NCI-H1092 treated with DMSO at 0.1 percent for 48 hours (cell line): Measurements from ENCODE around the gene STAC2.

Experiments used
- DNase-seq: peaks from one replicate; lab custom pipeline; 2025; lab: John Stamatoyannopoulos, UW

Gene STAC2

DNA sequence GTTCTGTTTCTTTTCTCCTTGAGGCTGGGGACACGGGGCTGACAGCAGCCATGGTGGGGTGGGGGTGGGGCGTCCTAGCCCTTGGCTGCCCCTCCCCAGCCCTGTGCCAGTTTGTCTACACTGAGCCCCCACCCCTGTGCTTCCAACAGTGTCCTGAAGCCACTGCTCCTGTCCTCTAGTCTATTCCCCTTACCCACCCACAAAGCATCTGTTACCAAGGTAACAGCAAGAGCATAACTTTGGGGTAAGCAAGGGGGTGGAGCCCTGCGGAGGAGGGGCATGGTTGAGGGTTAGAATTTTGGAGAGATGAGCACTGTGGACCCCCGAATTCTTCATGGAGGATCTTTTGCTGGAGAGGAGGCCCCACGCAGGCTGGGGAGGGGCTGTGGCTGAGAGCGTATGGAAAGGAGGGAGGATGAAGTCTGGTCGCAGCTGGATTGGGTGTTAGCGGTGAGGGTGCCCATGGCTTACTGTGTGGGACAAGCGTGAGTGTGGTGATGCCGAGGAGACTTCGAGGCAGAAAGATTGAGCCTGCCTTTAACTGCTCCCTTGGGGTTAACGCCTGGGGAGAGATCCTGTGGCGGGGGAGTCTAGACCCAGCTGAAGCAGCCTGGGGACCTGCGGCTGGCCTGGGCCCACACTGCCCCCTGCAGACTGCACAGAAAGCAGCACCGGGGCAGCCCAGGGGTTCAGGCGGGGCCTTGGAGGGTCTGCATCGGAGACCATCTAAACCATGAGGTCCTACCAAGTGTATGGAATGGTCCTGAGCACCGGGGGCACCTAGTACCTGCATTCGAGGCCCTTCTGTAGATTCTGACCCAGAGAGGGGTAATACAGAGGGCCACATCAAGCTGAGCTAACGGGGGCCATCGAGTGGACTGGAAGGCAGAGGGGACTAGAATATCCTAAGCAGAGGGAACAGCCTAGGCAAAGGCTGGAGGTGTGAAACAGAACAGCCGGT lies 6.1 kb upstream of the STAC2 start:
- DNase-seq = no peak

DNA sequence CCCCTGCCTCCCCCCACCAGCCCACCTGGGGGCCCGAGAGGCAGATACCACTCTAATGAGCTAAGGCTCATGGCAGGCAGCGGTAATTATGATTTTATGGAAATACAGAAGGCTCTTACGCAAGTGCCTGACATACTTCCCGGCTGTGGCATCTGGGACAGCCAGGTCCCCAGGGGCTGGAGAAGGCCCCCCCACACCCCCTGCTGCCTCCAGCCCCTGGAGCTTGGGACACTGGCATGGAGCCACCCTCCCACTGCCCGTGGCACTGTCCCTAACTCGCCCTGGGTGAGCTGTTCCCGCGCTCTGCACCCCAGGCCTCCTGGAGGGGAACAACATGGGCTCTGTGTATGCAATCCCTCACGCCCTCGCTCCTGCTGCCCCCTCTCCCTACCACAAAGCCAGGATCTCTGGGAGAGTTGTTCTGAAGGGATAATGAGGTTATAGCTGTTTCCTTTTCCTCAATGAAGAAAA lies 5.4 kb upstream of the STAC2 start:
- DNase-seq = no peak

GRCh38 chr17:39230361-39230760 lies 4.6 kb upstream of the STAC2 start:
- no peak for DNase-seq

DNA sequence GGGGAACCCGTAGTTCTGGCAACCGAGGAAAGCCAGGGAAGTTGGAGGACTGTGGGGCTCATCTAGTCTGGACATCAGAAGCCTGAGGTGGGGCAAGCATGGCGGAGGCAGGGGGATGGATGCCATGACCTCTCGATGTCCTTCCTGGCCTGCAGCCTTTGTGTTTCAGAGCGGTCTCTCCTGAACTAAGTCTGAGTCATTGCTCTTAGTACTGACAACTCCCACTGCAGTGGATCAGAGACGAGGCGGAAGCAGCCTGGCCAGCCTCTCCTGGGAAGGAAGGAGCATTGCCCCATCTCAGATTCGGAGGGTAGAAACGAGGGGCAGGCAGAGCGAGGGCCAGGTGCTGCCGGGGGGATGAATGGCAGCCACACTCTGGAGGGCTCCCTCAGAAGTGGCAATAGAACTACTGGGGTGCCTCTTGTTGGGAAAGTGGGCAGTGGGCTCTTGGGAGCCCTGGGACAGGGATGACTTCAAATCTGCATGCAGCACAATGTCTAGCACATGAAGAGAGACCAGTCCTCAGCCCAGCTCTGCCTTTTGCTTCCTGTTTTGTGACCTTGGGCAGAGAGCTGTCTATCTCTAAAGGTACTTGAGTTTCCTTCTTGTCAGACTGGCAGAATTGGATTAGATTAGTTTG lies 3.6 kb upstream of the STAC2 start:
- DNase-seq = no peak

DNA sequence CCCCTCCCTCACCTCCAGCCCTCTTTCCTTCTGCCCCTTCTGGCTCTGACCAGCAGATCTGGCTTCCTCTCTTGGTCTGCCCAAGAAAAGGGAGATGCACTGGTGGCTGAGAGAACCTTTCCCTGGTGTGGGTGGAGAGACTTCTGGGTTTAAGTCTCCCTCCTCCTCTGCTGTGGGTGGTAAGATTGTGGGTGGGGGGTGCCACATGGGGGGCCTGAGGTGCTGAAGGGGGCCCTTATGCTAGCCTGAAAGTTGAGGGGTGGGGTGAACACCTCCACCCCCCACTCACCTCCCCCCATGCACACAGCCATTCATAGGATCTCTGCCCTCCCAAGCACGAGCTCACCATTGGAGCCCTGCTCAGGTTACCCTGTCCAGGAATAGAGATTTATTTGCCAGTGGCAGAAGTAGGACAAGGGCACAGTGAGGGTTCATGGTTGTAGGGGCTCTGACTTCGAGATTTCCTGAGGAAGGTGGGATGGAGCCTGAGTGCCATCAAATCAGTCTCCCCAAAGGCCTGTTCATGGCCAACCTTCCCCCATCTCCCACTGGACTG lies 1.7 kb upstream of the STAC2 start:
- no peak for DNase-seq

DNA sequence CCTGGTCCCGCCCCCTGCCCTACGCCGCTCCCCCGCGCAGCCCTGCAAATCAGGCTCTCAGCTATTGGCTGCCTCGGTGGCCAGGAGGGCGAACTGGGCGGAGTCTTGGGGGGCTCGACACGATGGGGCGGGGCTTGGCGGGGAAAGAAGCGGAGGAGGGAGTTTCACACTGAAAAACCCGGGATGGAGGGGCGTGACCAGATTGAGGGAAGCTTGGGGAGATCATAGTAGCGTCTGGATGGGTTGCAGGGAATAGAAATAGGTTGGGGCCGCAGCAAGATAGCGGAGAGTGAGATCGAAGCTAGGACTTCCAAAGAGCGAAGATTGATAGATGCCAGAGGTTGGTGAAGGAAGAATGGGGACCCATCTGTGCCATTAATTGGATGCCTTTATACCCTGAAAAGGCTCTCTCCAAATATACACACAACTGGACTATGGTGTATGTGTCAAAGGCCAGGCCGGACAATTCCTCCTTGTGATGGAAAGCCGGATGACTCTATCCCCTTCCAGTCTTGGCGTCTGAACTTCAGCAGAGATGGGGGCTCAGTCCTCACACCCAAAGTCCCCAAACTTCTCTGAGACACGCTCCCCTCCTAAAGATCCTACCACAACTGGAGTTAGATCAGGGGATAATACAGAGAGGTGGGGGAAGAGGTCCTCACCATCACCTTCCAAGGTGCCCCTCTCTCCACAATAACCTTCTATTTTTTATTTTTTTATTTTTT lies 376 bp upstream of the STAC2 start:
- DNase-seq = peak; percentile 41

- no peak for DNase-seq
Observed at GRCh38 chr17:39224778-39225307, 902 bp downstream of the STAC2 start.

DNA sequence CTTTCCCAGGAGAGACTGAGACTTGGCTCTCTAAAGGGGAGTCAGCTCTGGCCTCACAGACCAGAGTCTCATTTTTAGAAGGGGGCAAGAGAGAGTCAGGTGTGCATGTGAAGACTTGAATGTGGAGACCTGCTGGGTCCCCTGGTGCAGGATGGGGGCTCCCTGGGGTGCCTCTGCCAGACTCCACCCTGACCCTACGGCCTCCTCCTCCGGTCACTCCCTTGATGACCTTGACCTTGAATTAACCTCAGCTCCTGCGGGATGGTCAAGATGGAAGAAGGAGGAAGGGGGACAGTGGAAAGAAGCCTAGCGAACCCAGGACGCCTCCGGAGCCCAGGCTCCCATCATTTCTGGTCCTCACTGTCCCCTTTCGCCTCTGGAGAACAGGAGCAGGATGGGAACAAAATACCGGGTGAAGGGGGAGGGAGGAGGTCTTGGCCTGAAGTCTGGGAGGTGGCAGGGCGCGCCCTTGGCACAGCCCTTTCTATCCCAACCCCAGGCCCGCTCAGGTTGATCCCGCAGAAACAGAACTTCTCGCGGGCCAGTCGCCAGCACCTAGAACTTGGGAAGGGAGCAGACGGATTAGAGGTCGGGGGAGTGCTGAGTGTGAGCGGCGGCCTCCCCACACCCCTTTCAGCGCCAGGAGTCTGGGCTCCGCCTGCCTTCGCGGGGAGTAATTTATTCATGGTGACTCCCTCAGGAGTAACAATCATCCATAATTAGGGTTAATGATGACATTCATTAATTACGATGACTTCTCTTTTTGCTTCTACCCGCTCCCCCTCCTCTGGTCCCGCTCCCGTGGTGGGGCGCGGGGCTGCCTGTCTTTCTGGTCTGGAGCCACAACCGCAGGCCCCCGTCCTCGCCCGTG lies 1.6 kb downstream of the STAC2 start:
- no peak for DNase-seq

GRCh38 chr17:39222866-39223834 lies 2.6 kb downstream of the STAC2 start:
- DNase-seq = no peak

DNA sequence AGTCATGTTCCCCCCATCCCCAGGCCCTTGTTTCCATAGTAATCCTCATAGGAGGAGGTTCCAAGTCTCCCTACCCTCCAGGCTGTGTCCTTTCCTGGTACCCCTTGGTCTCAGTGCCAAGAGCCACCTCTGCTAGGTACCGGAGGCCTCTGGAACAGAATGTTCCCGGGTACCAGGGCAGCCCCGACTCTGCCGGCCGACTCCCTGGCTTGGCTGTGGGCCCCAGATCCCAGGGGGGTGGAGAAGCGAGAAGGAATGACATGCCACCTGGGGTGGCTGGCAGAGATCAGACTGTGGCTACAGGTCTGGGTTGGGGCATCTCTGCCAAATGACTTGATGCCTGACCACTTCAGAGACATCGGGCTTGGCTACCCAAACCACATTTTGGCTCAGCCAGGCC lies 3.6 kb downstream of the STAC2 start:
- no peak for DNase-seq

DNA sequence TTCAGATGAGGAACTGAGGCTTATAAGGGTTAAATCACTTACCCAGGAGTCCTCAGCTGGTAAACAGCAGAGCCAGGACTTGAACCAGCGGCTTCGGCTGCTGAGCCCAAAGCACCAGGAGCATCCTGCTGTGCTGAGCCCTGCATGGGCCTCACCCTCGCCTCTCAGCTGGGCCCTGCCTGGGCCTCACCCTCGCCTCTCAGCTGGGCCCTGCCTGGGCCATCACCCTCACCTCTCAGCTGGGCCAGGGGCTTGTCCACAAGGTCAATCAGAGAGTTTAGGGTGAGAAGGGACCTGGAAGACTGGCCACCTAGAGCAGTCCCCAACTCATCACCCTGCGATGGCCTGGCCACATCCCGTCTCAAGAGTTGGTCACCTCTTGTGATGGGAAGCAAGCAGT lies 4.2 kb downstream of the STAC2 start:
- DNase-seq = no peak

- DNase-seq = no peak
Observed at GRCh38 chr17:39219647-39220154, 6.0 kb downstream of the STAC2 start.

GRCh38 chr17:39218906-39219305 lies 6.8 kb downstream of the STAC2 start:
- no peak for DNase-seq

- no peak for DNase-seq
Observed at GRCh38 chr17:39217734-39218369, 7.9 kb downstream of the STAC2 start.

DNA sequence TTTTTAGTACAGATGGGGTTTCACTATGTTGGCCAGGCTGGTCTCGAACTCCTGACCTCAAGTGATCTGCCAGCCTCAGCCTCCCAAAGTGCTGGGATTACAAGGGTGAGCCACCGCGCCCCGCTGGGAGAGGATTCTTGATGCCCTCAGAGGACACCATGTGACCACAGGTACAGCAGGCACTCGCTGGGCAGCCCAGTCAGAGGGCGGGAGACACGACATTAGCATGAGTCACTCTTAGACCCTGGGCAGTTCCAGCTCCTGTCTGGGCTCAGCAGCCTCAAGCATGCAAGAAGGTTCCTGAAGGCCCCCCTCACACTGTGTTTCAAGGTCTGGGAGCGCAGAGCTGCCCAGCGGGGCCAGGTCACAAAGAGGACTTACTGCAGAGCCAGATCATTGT lies 11.9 kb downstream of the STAC2 start:
- DNase-seq = no peak

DNA sequence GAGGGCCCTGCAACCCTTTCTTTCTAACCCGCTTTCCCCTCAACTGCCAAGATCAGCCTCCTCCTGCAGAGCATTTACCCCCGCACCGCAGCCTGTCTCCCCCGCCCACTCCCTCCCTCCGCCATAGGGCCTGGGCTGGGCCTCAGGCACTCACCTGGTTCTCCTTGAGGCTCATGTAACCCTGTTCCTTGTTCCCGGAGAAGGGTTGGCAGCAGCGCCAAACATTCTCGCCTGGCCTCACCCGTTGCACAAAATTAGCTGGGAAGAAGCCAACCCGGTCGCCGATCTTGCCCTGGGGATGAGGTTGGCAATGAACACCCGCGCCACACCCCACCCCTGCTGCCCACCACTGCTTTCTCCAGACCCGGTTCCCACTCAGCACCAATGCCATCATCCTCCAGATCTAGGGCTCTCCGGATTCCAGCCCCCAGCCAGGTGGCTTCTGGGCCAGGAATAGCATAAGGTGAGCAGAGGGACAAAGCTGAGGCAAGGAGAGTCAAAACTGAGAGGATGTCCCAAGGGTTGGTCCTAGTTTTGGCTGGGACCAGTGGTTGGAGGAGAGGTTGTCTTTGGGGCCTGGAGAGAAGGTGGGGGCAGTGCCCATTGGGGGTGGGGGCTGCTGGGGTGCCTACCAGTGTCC lies 12.8 kb downstream of the STAC2 start:
- no peak for DNase-seq

DNA sequence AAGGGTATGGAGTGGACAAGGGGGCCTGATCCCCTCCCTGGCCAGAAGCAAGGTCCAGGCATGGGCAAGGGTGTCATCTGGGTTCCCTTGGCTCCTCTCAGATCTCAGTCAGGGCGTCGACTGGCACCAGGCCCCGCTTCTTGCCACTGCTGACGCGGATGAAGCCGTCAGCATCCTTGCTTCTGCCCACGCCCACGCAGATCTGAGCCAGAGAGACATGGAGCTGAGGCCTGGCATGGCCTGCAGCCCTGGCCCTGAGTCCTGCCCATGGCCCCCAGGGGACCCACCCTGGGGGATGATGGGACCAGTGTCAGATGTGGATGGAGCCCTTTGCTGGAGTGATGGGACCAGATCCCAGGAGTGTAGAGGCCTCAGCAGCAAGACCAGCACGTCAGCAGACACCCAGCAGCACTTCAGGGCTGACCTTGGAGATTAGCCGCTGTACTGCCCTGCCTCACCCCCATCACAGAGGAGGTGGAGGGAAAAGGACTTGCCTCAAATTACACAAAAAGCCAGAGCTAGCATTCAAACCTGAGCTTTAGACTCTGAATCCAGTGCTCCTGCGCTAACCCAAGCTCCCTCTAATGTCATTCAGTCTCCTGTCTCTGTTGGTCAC lies 13.4 kb downstream of the STAC2 start:
- no peak for DNase-seq

DNA sequence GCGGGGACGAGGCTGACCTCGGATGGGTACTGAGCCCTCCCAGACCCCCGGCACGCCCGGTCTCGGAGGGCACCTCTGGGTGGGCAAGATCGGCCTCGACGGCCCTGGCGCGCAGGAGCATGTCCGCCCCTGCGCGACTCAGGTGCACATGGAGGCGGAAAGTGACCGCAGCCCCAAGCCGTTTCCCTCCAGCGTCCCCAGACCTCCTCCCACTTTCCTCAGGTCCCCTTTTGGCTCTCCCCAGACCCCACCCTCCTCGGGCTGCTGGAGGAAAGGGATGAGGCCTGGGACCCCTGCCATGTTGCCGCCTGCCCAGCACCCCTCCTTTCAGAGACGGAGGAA lies 15.7 kb downstream of the STAC2 start:
- no peak for DNase-seq
